ENCODE measurements around the gene PLS1.
A peak's percentile ranks its signal among the peaks of the same experiment; 100 is the strongest.
"Not testable (repeated sequence)": the region's sequence is repeated elsewhere in the genome, so short reads cannot be mapped to it uniquely, and the experiment has no call there.

Gene PLS1, protein sequence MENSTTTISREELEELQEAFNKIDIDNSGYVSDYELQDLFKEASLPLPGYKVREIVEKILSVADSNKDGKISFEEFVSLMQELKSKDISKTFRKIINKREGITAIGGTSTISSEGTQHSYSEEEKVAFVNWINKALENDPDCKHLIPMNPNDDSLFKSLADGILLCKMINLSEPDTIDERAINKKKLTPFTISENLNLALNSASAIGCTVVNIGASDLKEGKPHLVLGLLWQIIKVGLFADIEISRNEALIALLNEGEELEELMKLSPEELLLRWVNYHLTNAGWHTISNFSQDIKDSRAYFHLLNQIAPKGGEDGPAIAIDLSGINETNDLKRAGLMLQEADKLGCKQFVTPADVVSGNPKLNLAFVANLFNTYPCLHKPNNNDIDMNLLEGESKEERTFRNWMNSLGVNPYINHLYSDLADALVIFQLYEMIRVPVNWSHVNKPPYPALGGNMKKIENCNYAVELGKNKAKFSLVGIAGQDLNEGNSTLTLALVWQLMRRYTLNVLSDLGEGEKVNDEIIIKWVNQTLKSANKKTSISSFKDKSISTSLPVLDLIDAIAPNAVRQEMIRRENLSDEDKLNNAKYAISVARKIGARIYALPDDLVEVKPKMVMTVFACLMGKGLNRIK

GRCh38 chr3:142595951-142596725 is at the start of gene PLS1:
Gene PLS1 (plus strand): TSS chr3:142596393. CDS start chr3:142664238, 67,845 bp downstream.
- H3K4me1 ChIP-seq (ENCODE audit: control insufficient read depth, insufficient read depth, low read length) = peaks cover 8% of the 10 kb centered on the region
- peak; percentile 83 for DNase-seq (ENCODE audit: low read depth)
- H3K36me3 ChIP-seq (ENCODE audit: control insufficient read depth, insufficient read depth, low read length, severe bottlenecking) = no peaks in the 10 kb centered on the region
- H3K4me3 ChIP-seq (ENCODE audit: low read length) = peak within 1 kb of the TSS; percentile 92
- no peaks in the 10 kb centered on the region for H3K27me3 ChIP-seq (replicated peaks; ENCODE audit: control insufficient read depth, insufficient read depth, low read length)
- peak within 1 kb of the TSS; percentile 45 for H3K9ac ChIP-seq (ENCODE audit: low read length)
- H3K9me3 ChIP-seq (ENCODE audit: control insufficient read depth, low read length) = no peaks in the 10 kb centered on the region

- Histone ChIP-seq H3K9me3 (ENCODE audit: control insufficient read depth, low read length) (no peaks in the 10 kb centered on the region), H3K4me1 (ENCODE audit: control insufficient read depth, insufficient read depth, low read length) (peaks cover 6% of the 10 kb centered on the region), H3K27me3 (replicated peaks; ENCODE audit: control insufficient read depth, insufficient read depth, low read length) (no peaks in the 10 kb centered on the region), H3K36me3 (ENCODE audit: control insufficient read depth, insufficient read depth, low read length, severe bottlenecking) (peaks cover 88% of the 10 kb centered on the region), H3K9ac (ENCODE audit: low read length) (no peak overlapping the region), H3K4me3 (ENCODE audit: low read length) (no peak overlapping the region)
- DNase-seq (ENCODE audit: low read depth) = no peak
Observed at GRCh38 chr3:142549986-142550385, 46.2 kb upstream of the PLS1 start.

- Histone ChIP-seq H3K4me1 (ENCODE audit: control insufficient read depth, insufficient read depth, low read length) (peaks cover 26% of the 10 kb centered on the region), H3K36me3 (ENCODE audit: control insufficient read depth, insufficient read depth, low read length, severe bottlenecking) (peaks cover 72% of the 10 kb centered on the region)
- DNase-seq (ENCODE audit: low read depth); H3K9ac ChIP-seq (ENCODE audit: low read length); H3K9me3 ChIP-seq (ENCODE audit: control insufficient read depth, low read length); H3K27me3 ChIP-seq (replicated peaks; ENCODE audit: control insufficient read depth, insufficient read depth, low read length); H3K4me3 ChIP-seq (ENCODE audit: low read length): not testable (repeated sequence)
Observed at GRCh38 chr3:142552579-142552978, 43.6 kb upstream of the PLS1 start.

DNA sequence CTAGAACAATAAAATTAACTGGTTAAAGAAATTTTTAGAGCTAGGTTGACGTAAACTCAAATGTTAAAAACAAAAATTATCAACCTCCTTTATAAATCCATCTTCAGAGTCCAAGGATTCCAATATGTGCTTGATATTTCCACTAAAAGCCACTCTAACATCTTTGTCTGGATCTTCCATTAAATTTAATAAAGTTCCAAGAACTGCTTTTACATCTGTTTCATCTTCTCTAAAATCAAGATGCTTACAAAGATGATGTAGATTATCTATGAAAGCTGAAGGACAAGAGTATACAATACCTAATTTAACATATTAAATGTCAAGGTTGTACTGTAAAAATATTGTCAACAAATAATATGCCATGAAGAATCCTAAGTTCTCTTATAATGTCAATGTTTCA is 42.5 kb upstream of the PLS1 start:
- peaks cover 26% of the 10 kb centered on the region for H3K4me1 ChIP-seq (ENCODE audit: control insufficient read depth, insufficient read depth, low read length)

GRCh38 chr3:142560118-142560517 is 36.1 kb upstream of the PLS1 start:
- peaks cover 19% of the 10 kb centered on the region for H3K4me1 ChIP-seq (ENCODE audit: control insufficient read depth, insufficient read depth, low read length)
- DNase-seq (ENCODE audit: low read depth) = no peak
- H3K36me3 ChIP-seq (ENCODE audit: control insufficient read depth, insufficient read depth, low read length, severe bottlenecking) = peaks cover 62% of the 10 kb centered on the region
- no peaks in the 10 kb centered on the region for H3K9me3 ChIP-seq (ENCODE audit: control insufficient read depth, low read length)
- no peak overlapping the region for H3K9ac ChIP-seq (ENCODE audit: low read length)
- H3K4me3 ChIP-seq (ENCODE audit: low read length) = no peak overlapping the region
- H3K27me3 ChIP-seq (replicated peaks; ENCODE audit: control insufficient read depth, insufficient read depth, low read length) = no peaks in the 10 kb centered on the region

More for the DNA sequence above, 42.5 kb upstream of the PLS1 start:
- Histone ChIP-seq H3K9ac (ENCODE audit: low read length) (no peak overlapping the region), H3K9me3 (ENCODE audit: control insufficient read depth, low read length) (no peaks in the 10 kb centered on the region), H3K27me3 (replicated peaks; ENCODE audit: control insufficient read depth, insufficient read depth, low read length) (no peaks in the 10 kb centered on the region), H3K4me3 (ENCODE audit: low read length) (no peak overlapping the region), H3K36me3 (ENCODE audit: control insufficient read depth, insufficient read depth, low read length, severe bottlenecking) (peaks cover 64% of the 10 kb centered on the region)
- DNase-seq (ENCODE audit: low read depth) = no peak

DNA sequence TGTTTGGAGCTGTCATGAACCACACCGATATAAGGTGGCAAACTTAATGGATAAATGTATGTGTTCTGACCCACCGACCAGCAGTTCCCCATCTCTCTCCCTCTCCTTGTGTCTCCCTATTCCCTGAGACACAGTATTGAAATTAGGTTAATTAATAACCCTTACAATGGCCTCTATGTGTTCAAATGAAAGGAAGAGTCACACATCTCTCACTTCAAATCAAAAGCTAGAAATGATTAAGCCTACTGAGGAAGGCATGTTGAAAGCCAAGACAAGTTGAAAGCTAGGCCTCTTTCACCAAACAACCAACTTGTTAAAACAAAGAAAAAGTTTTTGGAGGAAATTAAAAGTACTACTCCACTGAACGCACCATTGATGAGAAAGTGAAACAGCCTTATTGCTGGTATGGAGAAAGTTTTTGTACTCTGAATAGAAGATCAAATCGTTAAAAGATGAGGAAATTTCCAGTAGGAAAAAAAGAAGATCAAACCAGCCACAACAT is 32.6 kb upstream of the PLS1 start:
- Histone ChIP-seq H3K36me3 (ENCODE audit: control insufficient read depth, insufficient read depth, low read length, severe bottlenecking) (peaks cover 70% of the 10 kb centered on the region), H3K27me3 (replicated peaks; ENCODE audit: control insufficient read depth, insufficient read depth, low read length) (no peaks in the 10 kb centered on the region), H3K4me3 (ENCODE audit: low read length) (no peak overlapping the region), H3K4me1 (ENCODE audit: control insufficient read depth, insufficient read depth, low read length) (no peaks in the 10 kb centered on the region), H3K9ac (ENCODE audit: low read length) (no peak overlapping the region), H3K9me3 (ENCODE audit: control insufficient read depth, low read length) (no peaks in the 10 kb centered on the region)
- no peak for DNase-seq (ENCODE audit: low read depth)

DNA sequence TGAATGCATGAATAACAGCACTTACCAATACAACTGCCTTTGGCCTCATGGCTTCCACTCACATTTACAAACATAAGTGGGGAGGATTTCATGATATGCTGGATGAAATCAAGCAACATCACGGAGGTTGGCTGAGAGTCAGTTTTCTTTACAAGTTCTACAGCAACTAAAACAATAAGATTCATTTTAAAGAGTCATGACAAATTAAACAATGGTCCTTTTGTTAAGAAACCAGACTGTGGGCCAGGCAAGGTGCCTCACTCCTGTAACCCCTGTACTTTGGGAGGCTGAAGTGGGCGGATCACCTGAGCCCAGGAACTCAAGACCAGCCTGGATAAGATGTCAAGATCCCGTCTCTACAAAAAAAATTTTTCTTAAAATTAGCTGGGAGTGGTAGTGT is 30.1 kb upstream of the PLS1 start:
- no peak for DNase-seq (ENCODE audit: low read depth)
- Histone ChIP-seq H3K9me3 (ENCODE audit: control insufficient read depth, low read length) (no peaks in the 10 kb centered on the region), H3K4me1 (ENCODE audit: control insufficient read depth, insufficient read depth, low read length) (no peaks in the 10 kb centered on the region), H3K4me3 (ENCODE audit: low read length) (no peak overlapping the region), H3K27me3 (replicated peaks; ENCODE audit: control insufficient read depth, insufficient read depth, low read length) (no peaks in the 10 kb centered on the region), H3K36me3 (ENCODE audit: control insufficient read depth, insufficient read depth, low read length, severe bottlenecking) (peaks cover 53% of the 10 kb centered on the region), H3K9ac (ENCODE audit: low read length) (no peak overlapping the region)

DNA sequence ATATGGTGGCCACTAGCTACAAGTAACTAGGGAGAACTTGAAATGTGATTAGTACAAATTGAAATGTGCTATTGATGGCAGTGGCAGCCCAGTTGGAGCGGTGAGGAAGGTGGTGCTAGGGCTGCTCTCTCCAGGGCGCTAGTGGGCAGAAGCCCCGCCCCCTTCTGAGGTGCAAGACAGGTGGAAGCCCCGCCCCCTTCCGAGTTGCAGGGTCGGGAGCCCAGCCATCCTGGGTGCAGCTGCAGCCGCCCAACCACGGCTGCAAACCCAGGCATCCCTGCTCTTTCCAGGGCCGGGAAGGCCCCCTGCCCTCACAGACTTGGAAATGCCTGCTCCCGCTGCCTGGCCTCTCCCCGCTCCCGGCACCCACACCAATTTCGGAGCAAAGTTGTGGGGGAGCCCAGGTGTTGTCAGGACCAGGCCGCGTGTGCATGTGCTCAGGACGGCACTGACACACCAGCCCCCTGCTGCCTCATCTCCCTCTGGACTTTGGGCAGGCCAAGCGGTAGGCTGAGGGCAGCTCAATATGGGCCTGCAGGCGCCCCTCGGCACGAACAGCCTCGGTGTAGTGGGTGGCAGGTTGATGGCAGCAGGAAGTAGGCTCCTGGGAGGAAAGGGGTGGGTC is 27.7 kb upstream of the PLS1 start:
- DNase-seq (ENCODE audit: low read depth) = no peak
- H3K9ac ChIP-seq (ENCODE audit: low read length) = no peak overlapping the region
- no peaks in the 10 kb centered on the region for H3K9me3 ChIP-seq (ENCODE audit: control insufficient read depth, low read length)
- no peaks in the 10 kb centered on the region for H3K4me1 ChIP-seq (ENCODE audit: control insufficient read depth, insufficient read depth, low read length)
- no peak overlapping the region for H3K4me3 ChIP-seq (ENCODE audit: low read length)
- peaks cover 32% of the 10 kb centered on the region for H3K36me3 ChIP-seq (ENCODE audit: control insufficient read depth, insufficient read depth, low read length, severe bottlenecking)
- no peaks in the 10 kb centered on the region for H3K27me3 ChIP-seq (replicated peaks; ENCODE audit: control insufficient read depth, insufficient read depth, low read length)

GRCh38 chr3:142569422-142569821 is 26.8 kb upstream of the PLS1 start:
- not testable (repeated sequence) for H3K9ac ChIP-seq (ENCODE audit: low read length); H3K4me1 ChIP-seq (ENCODE audit: control insufficient read depth, insufficient read depth, low read length); DNase-seq (ENCODE audit: low read depth); H3K27me3 ChIP-seq (replicated peaks; ENCODE audit: control insufficient read depth, insufficient read depth, low read length); H3K9me3 ChIP-seq (ENCODE audit: control insufficient read depth, low read length); H3K4me3 ChIP-seq (ENCODE audit: low read length)
- peaks cover 23% of the 10 kb centered on the region for H3K36me3 ChIP-seq (ENCODE audit: control insufficient read depth, insufficient read depth, low read length, severe bottlenecking)

GRCh38 chr3:142574223-142574622 is 22.0 kb upstream of the PLS1 start:
- H3K27me3 ChIP-seq (replicated peaks; ENCODE audit: control insufficient read depth, insufficient read depth, low read length); DNase-seq (ENCODE audit: low read depth); H3K36me3 ChIP-seq (ENCODE audit: control insufficient read depth, insufficient read depth, low read length, severe bottlenecking); H3K9ac ChIP-seq (ENCODE audit: low read length); H3K9me3 ChIP-seq (ENCODE audit: control insufficient read depth, low read length); H3K4me3 ChIP-seq (ENCODE audit: low read length): not testable (repeated sequence)
- peaks cover 23% of the 10 kb centered on the region for H3K4me1 ChIP-seq (ENCODE audit: control insufficient read depth, insufficient read depth, low read length)

GRCh38 chr3:142574665-142575064 is 21.5 kb upstream of the PLS1 start:
- Histone ChIP-seq H3K9ac (ENCODE audit: low read length) (no peak overlapping the region), H3K27me3 (replicated peaks; ENCODE audit: control insufficient read depth, insufficient read depth, low read length) (no peaks in the 10 kb centered on the region), H3K4me1 (ENCODE audit: control insufficient read depth, insufficient read depth, low read length) (peaks cover 27% of the 10 kb centered on the region), H3K36me3 (ENCODE audit: control insufficient read depth, insufficient read depth, low read length, severe bottlenecking) (peaks cover 3% of the 10 kb centered on the region), H3K9me3 (ENCODE audit: control insufficient read depth, low read length) (no peaks in the 10 kb centered on the region), H3K4me3 (ENCODE audit: low read length) (no peak overlapping the region)
- DNase-seq (ENCODE audit: low read depth) = no peak

All from adipocyte (in vitro differentiated cells).